Hepatocyte (in vitro differentiated cells): ENCODE measurements around the gene UBR2.

Source experiments
- EZH2 ChIP-seq: fragments of 200-600 bp; sonication (generic); IDR thresholded peaks from 2 replicates; pipeline ENCODE4 v1.6.1; 2016; ENCODE audit warnings: antibody characterized with exemption, mild to moderate bottlenecking, borderline replicate concordance
- EZH2phosphoT487 ChIP-seq: fragments of 200-600 bp; sonication (generic); IDR thresholded peaks from one replicate; pipeline ENCODE4 v1.6.1; 2018; ENCODE audit warnings: antibody characterized with exemption, mild to moderate bottlenecking, low read depth, moderate library complexity; ENCODE audit not compliant: unreplicated experiment, severe bottlenecking
- TF ChIP-seq, protein P1 (sequence below): fragments of 200-600 bp; sonication (generic); IDR thresholded peaks from 2 replicates; pipeline ENCODE4 v1.5.1; 2016; ENCODE audit warnings: antibody characterized with exemption, mild to moderate bottlenecking; ENCODE audit not compliant: poor library complexity

- TF ChIP-seq, protein P1, sequence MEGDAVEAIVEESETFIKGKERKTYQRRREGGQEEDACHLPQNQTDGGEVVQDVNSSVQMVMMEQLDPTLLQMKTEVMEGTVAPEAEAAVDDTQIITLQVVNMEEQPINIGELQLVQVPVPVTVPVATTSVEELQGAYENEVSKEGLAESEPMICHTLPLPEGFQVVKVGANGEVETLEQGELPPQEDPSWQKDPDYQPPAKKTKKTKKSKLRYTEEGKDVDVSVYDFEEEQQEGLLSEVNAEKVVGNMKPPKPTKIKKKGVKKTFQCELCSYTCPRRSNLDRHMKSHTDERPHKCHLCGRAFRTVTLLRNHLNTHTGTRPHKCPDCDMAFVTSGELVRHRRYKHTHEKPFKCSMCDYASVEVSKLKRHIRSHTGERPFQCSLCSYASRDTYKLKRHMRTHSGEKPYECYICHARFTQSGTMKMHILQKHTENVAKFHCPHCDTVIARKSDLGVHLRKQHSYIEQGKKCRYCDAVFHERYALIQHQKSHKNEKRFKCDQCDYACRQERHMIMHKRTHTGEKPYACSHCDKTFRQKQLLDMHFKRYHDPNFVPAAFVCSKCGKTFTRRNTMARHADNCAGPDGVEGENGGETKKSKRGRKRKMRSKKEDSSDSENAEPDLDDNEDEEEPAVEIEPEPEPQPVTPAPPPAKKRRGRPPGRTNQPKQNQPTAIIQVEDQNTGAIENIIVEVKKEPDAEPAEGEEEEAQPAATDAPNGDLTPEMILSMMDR: no peak
- no peak for TF ChIP-seq EZH2phosphoT487
- no peak for TF ChIP-seq EZH2
Measured at GRCh38 chr6:42527204-42527603, 36.6 kb upstream of the UBR2 start.
